Uterus (tissue), 4 donors: ENCODE results near the gene MKI67. TPM values are rescaled to one million over a fixed set of nuclear protein-coding genes. Genes with fewer than 3 reads are reported as not detected.
A peak's percentile ranks its signal among the peaks of the same experiment; 100 is the strongest.

Source experiments
- DNase-seq, 2 donors: peaks; one replicate each; pipeline ENCODE4 v3.0.0-alpha.2; 2019 to 2020
- H3K27ac ChIP-seq, 2 donors: fragments of 200-600 bp; sonication (generic); 1 replicate in 1 of 2; 2 replicates in 1 of 2; pipeline ENCODE4 v1.5.1; 2016 to 2018
- H3K27me3 ChIP-seq, 2 donors: fragments of 200-600 bp; sonication (generic); one replicate each; pipeline ENCODE4 v1.5.1; 2018 to 2019; ENCODE audit warnings: control low read depth in 1 of 2
- H3K36me3 ChIP-seq, 2 donors: fragments of 200-600 bp; sonication (generic); one replicate each; pipeline ENCODE4 v1.5.1; 2019; ENCODE audit warnings: control low read depth in 1 of 2
- H3K4me1 ChIP-seq, 2 donors: fragments of 200-600 bp; sonication (generic); one replicate each; pipeline ENCODE4 v1.5.1; 2018 to 2019; ENCODE audit warnings: control low read depth in 1 of 2
- H3K4me3 ChIP-seq, 2 donors: fragments of 200-600 bp; sonication (generic); 1 replicate in 1 of 2; 2 replicates in 1 of 2; pipeline ENCODE4 v1.5.1; 2018 to 2019; ENCODE audit warnings: mild to moderate bottlenecking in 1 of 2
- H3K9me3 ChIP-seq, 2 donors: fragments of 200-600 bp; sonication (generic); one replicate each; pipeline ENCODE4 v1.5.1; 2019; ENCODE audit warnings: control low read depth in 1 of 2
- POLR2A ChIP-seq, 2 donors: fragments of 450-650 bp; IDR thresholded peaks; one replicate each; pipeline ENCODE4 v1.6.1; 2016; ENCODE audit warnings: antibody characterized with exemption in 2 of 2, mild to moderate bottlenecking in 1 of 2, moderate library complexity in 1 of 2
- intact Hi-C: fragments of 100-400 bp; cut with DNase I; formaldehyde crosslinking; loops from one replicate; pipeline ENCODE4 v1.15.1; 2023; ENCODE audit warnings: low total_unique reads
- total RNA-seq, 4 donors: library from RNA; depleted of rRNA in 3 of 4; stranded (reverse); fragments of >200 nt in 3 of 4; gene quantifications; one replicate each; pipeline versions ENCODE4 v1.1.0 to v1.2.4, GENCODE V29; 2014 to 2023
- TF ChIP-seq, protein P1 (sequence below), 4 experiments: fragments of 200-600 bp in 2 of 4; fragments of 450-650 bp in 2 of 4; sonication (generic) in 2 of 4; IDR thresholded peaks; one replicate each; pipeline ENCODE4 v1.5.1; 2016 to 2019; ENCODE audit warnings: antibody characterized with exemption in 4 of 4, mild to moderate bottlenecking in 2 of 4, moderate library complexity in 1 of 4
- donor health status: DM: yes; HTN: yes; CAD: no.

MKI67 gene
- total RNA-seq, 4 donors from 2014 or later: under 0.01 to 16.9 (median 0.56) TPM

DNA sequence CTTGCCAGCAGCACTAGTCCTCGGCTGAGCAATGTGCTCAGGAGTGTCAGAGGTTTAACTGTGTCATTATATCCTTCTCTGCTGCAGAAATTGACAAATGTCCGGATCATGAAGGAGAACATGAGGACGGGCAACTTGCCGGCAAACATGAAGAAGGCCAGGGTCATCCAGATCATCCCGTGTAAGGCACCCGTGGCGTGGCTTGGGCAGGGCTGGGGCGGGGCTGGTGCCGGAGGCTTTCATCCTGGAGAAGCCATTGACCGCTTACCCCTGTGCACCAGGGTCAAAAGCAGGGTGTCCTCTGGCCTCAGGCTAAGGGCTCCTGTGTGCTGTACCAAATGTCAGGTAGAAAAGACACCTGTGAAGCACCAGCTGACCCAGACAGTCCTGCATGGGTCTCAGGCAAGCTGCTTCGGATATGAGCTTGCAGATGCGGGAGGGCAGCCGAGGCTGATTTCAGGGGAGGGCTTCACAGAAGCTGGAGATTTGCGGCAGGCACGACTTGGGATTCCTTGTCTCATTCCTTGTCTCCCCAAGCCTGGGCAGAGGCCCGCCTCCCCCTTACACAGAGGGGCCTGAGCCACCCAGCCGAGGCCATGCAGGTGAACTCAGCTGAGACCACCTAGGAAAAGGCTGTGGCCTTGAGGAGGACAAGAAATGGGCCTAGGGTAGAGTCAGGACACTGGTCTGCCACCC, 55.4 kb downstream of the MKI67 start:
- H3K27ac ChIP-seq: no peak overlapping the region
- intact Hi-C loops: no loop called here

DNA sequence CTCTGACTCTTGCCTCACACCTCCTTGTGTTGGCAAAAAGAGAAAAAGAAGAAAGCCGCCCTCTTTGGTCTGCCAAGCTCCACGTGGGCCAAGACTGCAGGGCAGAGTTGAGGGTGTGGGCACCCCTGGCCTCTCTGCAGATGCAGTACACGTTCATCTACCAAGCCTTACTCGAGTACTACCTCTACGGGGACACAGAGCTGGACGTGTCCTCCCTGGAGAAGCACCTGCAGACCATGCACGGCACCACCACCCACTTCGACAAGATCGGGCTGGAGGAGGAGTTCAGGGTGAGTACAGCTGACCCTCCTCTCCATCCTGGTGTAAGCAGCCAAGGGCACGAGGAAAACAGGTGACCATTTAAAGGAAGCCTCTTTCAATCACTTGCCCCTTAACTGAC, 56.1 kb downstream of the MKI67 start:
- no peak for TF ChIP-seq POLR2A (IDR thresholded peaks at IDR 0.05)
- TF ChIP-seq, protein P1, sequence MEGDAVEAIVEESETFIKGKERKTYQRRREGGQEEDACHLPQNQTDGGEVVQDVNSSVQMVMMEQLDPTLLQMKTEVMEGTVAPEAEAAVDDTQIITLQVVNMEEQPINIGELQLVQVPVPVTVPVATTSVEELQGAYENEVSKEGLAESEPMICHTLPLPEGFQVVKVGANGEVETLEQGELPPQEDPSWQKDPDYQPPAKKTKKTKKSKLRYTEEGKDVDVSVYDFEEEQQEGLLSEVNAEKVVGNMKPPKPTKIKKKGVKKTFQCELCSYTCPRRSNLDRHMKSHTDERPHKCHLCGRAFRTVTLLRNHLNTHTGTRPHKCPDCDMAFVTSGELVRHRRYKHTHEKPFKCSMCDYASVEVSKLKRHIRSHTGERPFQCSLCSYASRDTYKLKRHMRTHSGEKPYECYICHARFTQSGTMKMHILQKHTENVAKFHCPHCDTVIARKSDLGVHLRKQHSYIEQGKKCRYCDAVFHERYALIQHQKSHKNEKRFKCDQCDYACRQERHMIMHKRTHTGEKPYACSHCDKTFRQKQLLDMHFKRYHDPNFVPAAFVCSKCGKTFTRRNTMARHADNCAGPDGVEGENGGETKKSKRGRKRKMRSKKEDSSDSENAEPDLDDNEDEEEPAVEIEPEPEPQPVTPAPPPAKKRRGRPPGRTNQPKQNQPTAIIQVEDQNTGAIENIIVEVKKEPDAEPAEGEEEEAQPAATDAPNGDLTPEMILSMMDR (IDR thresholded peaks at IDR 0.05): no peak
- Histone ChIP-seq H3K4me3 (no peak overlapping the region), H3K36me3 (no peaks in the 10 kb centered on the region), H3K4me1 (no peaks in the 10 kb centered on the region), H3K9me3 (no peaks in the 10 kb centered on the region), H3K27ac (no peak overlapping the region), H3K27me3 (no peaks in the 10 kb centered on the region)
- no peak for DNase-seq
- intact Hi-C loops: no loop called here

More for the DNA sequence above, 55.4 kb downstream of the MKI67 start:
- TF ChIP-seq, protein P1 (IDR thresholded peaks at IDR 0.05): no peak
- no peak for TF ChIP-seq POLR2A (IDR thresholded peaks at IDR 0.05)
- H3K36me3 ChIP-seq: no peaks in the 10 kb centered on the region
- H3K4me1 ChIP-seq: no peaks in the 10 kb centered on the region
- H3K4me3 ChIP-seq: no peak overlapping the region
- no peak for DNase-seq
- H3K9me3 ChIP-seq: no peaks in the 10 kb centered on the region
- no peaks in the 10 kb centered on the region for H3K27me3 ChIP-seq

DNA sequence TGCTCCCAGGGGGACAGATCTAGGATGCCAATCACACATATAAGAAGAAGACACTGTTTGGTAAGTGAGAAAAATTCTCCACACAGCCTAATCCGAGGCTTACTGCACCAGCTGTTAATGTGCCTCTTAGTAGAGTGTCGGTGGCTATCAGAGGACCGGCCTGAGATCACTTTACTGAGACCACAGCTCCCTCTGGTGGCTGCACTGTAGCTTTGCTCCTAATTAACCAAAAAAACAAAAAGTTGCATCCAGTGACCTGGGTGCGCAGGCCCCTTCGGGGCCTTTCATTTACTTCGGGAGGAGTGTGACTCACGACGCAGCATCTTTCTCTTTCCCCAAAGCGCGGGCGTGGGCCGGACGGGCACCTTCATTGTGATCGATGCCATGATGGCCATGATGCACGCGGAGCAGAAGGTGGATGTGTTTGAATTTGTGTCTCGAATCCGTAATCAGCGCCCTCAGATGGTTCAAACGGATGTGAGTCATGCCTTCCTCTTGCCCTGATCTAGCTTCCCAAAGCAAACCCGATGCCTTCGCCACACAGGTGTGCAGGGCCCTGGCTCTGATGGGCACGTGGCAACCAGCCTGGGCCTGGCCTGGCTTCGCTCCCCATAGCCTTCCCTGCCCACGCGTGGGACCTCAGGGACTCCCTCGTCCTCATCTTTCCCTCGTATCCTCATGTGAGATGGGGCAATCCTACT, 56.7 kb downstream of the MKI67 start:
- Histone ChIP-seq H3K36me3 (no peaks in the 10 kb centered on the region), H3K9me3 (no peaks in the 10 kb centered on the region), H3K27ac (no peak overlapping the region), H3K4me3 (no peak overlapping the region), H3K4me1 (no peaks in the 10 kb centered on the region), H3K27me3 (no peaks in the 10 kb centered on the region)
- peak; percentile 51 to 67 for DNase-seq
- no peak for TF ChIP-seq POLR2A (IDR thresholded peaks at IDR 0.05)
- TF ChIP-seq, protein P1 (IDR thresholded peaks at IDR 0.05): peak; percentile 56 to 83 (median 76)
- intact Hi-C loops: no loop called here

DNA sequence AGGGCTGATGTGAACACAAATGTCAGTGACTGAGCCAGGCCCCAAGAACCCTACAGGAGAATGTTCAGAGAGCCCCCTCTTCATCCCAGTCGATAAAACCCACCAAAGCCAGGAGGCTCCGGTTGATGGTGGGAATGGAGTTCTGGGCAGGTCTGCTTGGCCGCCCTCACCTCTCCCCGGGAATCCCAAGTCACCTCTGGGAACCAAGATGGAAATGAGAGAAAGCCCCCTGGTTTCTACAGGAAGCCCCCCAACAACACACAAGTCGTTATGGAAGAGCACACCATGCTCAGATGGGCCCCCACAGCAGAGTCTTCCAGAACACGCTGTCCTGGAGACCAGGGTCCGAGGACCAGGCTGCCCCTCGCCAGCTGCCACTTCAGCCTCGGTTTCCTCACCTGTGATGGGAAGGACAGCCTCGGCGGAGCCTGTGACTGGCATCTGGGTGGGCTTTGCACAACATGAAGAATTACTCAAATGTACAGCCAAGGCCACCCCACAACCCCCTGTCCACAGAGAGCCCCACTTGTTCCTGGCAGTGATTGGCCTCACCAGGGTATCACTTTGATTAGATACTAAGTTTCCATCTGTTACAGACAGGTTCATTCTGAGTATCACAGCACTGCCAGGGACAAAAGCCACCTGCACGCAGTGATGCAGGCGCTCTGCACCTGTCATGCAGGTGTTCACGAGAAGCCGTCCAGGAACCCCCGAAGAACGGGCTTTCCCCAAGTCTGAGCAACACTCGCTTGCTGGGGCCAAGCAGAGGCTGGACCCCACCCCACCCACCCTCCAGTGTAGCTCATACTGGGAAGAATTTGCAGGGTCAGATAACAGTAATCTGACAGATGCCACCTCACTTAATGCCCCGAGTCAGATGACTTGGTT, 57.6 kb downstream of the MKI67 start:
- H3K27me3 ChIP-seq: no peaks in the 10 kb centered on the region
- TF ChIP-seq, protein P1 (IDR thresholded peaks at IDR 0.05): no peak
- no peak for TF ChIP-seq POLR2A (IDR thresholded peaks at IDR 0.05)
- DNase-seq: no peak
- no peaks in the 10 kb centered on the region for H3K9me3 ChIP-seq
- intact Hi-C loops: no loop called here
- H3K27ac ChIP-seq: no peak overlapping the region
- no peak overlapping the region for H3K4me3 ChIP-seq
- H3K36me3 ChIP-seq: no peaks in the 10 kb centered on the region
- H3K4me1 ChIP-seq: no peaks in the 10 kb centered on the region
